Measurements from ENCODE around the gene TTL.
"Not testable (repeated sequence)": the region's sequence is repeated elsewhere in the genome, so short reads cannot be mapped to it uniquely, and the experiment has no call there.

The TTL gene

GRCh38 chr2:112481528-112482233, at the start of gene TTL:
TTL (plus strand) TSS chr2:112482156; CDS start chr2:112482345, 189 bp downstream.
- no peak for TF ChIP-seq CTCF (conservative IDR thresholded peaks at IDR 0.05; ENCODE audit: low read depth, low read length)
- peak within 1 kb of the TSS; percentile 82 for H3K4me3 ChIP-seq (ENCODE audit: low read length)
- DNase-seq (ENCODE audit: low read depth), result no peak

- H3K4me3 ChIP-seq (ENCODE audit: low read length), result peak overlapping the region; percentile 41
- DNase-seq (ENCODE audit: low read depth), result not testable (repeated sequence)
Measured at GRCh38 chr2:112432390-112432734, 49.6 kb upstream of the TTL start.

GRCh38 chr2:112432735-112433479, 49.0 kb upstream of the TTL start:
- H3K4me3 ChIP-seq (ENCODE audit: low read length), result peak overlapping the region; percentile 41
- DNase-seq (ENCODE audit: low read depth), result not testable (repeated sequence)

GRCh38 chr2:112433480-112433879, 48.5 kb upstream of the TTL start, which contains the start of gene RGPD8:
RGPD8 (minus strand) TSS chr2:112433645; CDS start chr2:112433453, 192 bp downstream.
- peak; percentile 6 for DNase-seq (ENCODE audit: low read depth)
- H3K4me3 ChIP-seq (ENCODE audit: low read length), result peak within 1 kb of the TSS; percentile 41

GRCh38 chr2:112433932-112434730, 47.8 kb upstream of the TTL start:
- no peak for TF ChIP-seq CTCF (conservative IDR thresholded peaks at IDR 0.05; ENCODE audit: low read depth, low read length)
- DNase-seq (ENCODE audit: low read depth), result no peak
- H3K4me3 ChIP-seq (ENCODE audit: low read length), result no peak overlapping the region

More at GRCh38 chr2:112433480-112433879, 48.5 kb upstream of the TTL start, which contains the start of gene RGPD8:
- peak; percentile 56 for TF ChIP-seq CTCF (conservative IDR thresholded peaks at IDR 0.05; ENCODE audit: low read depth, low read length)

GRCh38 chr2:112434890-112435715, 46.9 kb upstream of the TTL start:
- not testable (repeated sequence) for DNase-seq (ENCODE audit: low read depth); H3K4me3 ChIP-seq (ENCODE audit: low read length)

- not testable (repeated sequence) for DNase-seq (ENCODE audit: low read depth)
Measured at GRCh38 chr2:112435716-112436431, 46.1 kb upstream of the TTL start.

GRCh38 chr2:112436993-112437392, 45.0 kb upstream of the TTL start:
- not testable (repeated sequence) for H3K4me3 ChIP-seq (ENCODE audit: low read length); DNase-seq (ENCODE audit: low read depth)

More at GRCh38 chr2:112435716-112436431, 46.1 kb upstream of the TTL start:
- H3K4me3 ChIP-seq (ENCODE audit: low read length), result not testable (repeated sequence)

- not testable (repeated sequence) for H3K4me3 ChIP-seq (ENCODE audit: low read length); DNase-seq (ENCODE audit: low read depth)
Measured at GRCh38 chr2:112437405-112437831, 44.5 kb upstream of the TTL start.

- not testable (repeated sequence) for H3K4me3 ChIP-seq (ENCODE audit: low read length); DNase-seq (ENCODE audit: low read depth)
Measured at GRCh38 chr2:112438603-112439261, 43.2 kb upstream of the TTL start.

- not testable (repeated sequence) for DNase-seq (ENCODE audit: low read depth); H3K4me3 ChIP-seq (ENCODE audit: low read length)
Measured at GRCh38 chr2:112444256-112444655, 37.7 kb upstream of the TTL start.
